CD1c-positive myeloid dendritic cell (primary cell): ENCODE measurements around the gene CCDC47.
A peak's percentile ranks its signal among the peaks of the same experiment; 100 is the strongest.
"Not testable (repeated sequence)": the region's sequence is repeated elsewhere in the genome, so short reads cannot be mapped to it uniquely, and the experiment has no call there.

ENCODE experiments used
- DNase-seq: peaks from one replicate; pipeline ENCODE4 v3.0.0-alpha.2; 2016; ENCODE audit errors: extremely low spot score

The CCDC47 gene

GRCh38 chr17:63722403-63722802 lies 51.0 kb downstream of the CCDC47 start:
- no peak for DNase-seq

DNA sequence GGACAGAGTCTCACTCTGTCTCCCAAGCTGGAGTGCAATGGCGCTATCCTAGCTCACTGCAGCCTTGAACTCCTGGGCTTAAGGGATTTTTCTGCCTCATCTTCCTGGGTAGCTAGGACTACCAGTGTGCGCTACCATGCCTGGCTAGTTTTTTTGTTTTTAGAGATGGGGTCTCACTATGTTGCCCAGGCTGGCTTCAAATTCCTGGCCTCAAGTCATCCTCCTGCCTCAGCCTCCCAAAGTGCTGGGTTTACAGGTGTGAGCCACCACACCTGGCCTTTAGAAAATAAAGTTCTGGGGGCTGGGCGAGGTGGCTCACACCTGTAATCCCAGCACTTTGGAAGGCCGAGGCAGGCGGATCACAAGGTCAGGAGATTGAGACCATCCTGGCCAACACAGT lies 53.2 kb downstream of the CCDC47 start:
- not testable (repeated sequence) for DNase-seq

DNA sequence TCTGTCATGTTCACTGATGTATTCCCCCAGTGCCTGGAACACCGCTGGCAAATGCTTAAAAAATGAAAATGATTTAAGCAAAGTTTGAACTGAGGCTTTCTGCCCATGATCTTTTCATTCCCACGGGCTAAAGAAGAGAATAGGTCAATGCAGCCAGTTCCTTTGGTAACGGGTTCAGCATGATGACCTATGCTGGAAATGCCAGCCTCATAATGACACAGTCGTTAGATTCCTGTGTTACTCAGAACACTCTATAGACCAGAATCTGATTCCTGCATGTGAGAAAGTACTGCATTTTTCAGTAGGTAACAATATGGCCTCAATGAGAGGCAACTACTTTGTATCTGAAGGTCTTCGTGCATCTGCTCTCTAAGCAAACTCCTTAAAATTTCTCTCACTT lies 54.4 kb downstream of the CCDC47 start:
- DNase-seq = no peak

- no peak for DNase-seq
Measured at GRCh38 chr17:63716426-63716825, 57.0 kb downstream of the CCDC47 start.

- no peak for DNase-seq
Measured at GRCh38 chr17:63714550-63715277, 58.7 kb downstream of the CCDC47 start.

DNA sequence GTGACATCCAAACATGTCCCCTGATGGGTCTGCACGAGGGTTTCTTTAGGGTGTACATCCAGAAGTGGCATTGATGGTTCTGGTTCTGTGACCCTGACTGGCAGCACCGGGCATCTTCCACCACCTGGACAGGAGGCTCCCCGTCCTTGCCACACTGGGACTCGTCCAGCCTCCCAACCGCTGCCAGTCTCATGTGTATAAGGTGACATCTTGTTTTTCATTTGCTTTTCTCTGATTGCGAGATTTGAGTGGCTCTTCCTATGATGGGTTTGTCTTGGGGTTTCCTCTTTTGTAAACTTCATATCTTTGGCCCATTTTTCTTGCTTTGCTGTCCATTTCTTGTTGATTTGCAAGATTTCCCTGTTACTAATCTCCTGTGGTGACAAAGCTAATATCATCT lies 64.3 kb downstream of the CCDC47 start:
- DNase-seq = no peak

DNA sequence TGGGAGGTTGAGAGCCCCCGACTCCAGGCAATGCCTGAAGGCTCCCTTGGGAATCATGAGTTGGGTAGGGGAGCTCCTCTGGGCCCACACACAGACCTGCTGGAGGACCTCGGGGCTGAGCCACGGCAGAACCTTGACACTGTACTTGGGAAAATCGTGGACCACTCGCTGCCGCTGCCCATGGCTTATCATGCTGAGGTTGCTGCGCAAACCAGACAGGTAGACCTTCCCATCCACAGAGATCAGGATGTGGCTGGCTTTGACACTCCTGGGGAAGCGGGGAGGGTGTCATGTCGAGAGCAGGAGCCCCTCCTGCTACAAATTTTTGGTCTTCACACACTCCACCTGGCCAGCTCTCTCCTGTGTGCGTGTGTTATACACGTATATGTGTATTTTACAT lies 66.2 kb downstream of the CCDC47 start:
- DNase-seq = no peak

GRCh38 chr17:63706336-63707082 lies 66.9 kb downstream of the CCDC47 start:
- DNase-seq = no peak

- DNase-seq = no peak
Measured at GRCh38 chr17:63705657-63706056, 67.7 kb downstream of the CCDC47 start.

- DNase-seq = no peak
Measured at GRCh38 chr17:63704836-63705235, 68.6 kb downstream of the CCDC47 start.

DNA sequence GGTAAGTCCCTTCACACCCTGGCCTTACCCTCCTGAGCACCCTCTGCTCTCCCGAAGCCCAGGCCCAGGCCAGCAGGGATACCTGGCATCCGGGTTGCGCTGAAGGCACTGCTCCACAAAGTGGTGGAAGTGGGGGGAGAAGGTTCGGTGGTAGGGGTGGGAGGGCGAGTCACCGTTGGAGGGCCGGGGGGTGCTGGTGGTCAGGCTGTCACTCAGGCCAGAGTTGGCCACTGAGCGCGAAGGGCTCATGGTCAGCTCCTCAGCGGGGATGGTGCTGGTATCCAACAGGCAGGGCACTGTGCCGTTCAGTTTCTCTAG lies 69.2 kb downstream of the CCDC47 start:
- DNase-seq = no peak

DNA sequence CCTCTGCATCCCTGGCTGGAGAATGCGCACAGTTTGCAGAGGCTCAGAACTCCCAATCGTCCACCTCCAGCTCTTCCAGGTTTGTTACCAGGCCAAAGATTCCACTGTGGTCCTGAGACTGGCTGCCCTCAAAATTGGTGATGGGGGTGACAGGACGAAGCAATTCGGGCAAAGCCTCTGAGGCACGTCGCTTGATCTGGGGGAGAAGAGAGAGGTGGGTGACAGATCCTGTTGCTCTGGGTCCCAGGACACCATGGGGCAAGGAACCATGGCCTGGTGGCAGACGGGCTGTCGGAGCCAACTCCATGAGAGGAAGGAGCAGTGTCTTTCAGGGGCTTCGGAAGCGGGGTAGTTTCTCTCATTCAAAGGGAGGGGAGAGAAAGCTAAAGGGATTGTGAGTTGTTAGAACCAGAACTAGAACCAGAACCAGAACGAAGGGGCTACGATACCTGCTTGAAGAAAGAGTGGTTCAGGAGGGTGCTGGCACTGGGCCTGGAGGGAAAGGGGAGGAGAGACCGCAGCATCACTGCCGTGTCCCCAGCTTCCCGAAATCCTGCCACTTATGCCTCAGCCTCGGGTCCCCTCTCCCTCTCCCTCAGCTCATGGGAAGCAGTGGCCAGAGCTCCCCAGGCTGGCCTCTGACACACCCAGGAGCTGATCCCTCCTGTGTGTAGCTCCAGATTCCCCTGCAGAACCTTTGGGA lies 69.7 kb downstream of the CCDC47 start:
- no peak for DNase-seq

- DNase-seq = no peak
Measured at GRCh38 chr17:63703029-63703428, 70.4 kb downstream of the CCDC47 start.

GRCh38 chr17:63702721-63703015 lies 70.7 kb downstream of the CCDC47 start:
- DNase-seq = no peak

- DNase-seq = peak; percentile 80
Measured at GRCh38 chr17:63701868-63702720, 71.3 kb downstream of the CCDC47 start.

DNA sequence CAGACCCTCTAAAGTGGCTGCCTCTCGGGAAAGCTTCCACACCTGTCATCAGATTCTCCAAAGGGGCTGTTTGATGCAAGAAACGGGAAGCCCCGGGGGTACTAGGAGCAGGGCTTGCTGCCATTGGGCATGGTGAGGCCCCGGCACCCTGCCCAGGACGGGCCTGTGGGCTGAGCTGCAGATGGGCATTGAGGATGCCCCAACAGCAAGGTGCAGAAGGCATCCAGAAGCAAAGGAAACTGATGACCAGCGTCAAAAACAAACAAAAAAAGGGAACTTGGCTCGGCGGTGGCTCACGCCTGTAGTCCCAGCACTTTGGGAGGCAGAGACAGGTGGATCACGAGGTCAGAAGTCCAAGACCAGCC lies 72.0 kb downstream of the CCDC47 start:
- DNase-seq = peak; percentile 69

GRCh38 chr17:63700528-63701455 lies 72.6 kb downstream of the CCDC47 start:
- DNase-seq = peak; percentile 81

GRCh38 chr17:63699638-63700527 lies 73.5 kb downstream of the CCDC47 start, which contains the start of gene LIMD2:
TSS of gene LIMD2 (minus strand) at chr17:63700125. CDS start at chr17:63699298, 827 bp downstream.
- DNase-seq = peak; percentile 66

GRCh38 chr17:63698886-63699637 lies 74.3 kb downstream of the CCDC47 start:
- peak; percentile 83 for DNase-seq
